ENCODE measurements around the gene TLR9.

- no peak for TF ChIP-seq CTCF (IDR thresholded peaks at IDR 0.05)
- no peak for TF ChIP-seq POLR2A (IDR thresholded peaks at IDR 0.05)
Observed at GRCh38 chr3:52178537-52178936, 46.9 kb downstream of the TLR9 start.

All from vagina (tissue), 2 donors.